Heart left ventricle (tissue), 13 donors: Measurements from ENCODE around the gene SMOC2.

Experiments
- CTCF ChIP-seq, 12 donors: fragments of 200-600 bp; sonication (generic) in 4 of 12; IDR thresholded peaks; one replicate each; pipeline versions ENCODE4 v1.5.0 to v1.8.0; 2018 to 2022; ENCODE audit warnings: antibody characterized with exemption in 12 of 12, mild to moderate bottlenecking in 5 of 12
- POLR2A ChIP-seq, 2 donors: fragments of 450-650 bp; IDR thresholded peaks; one replicate each; pipeline ENCODE4 v1.6.1; 2017; ENCODE audit warnings: antibody characterized with exemption in 2 of 2, mild to moderate bottlenecking in 2 of 2, moderate library complexity in 2 of 2
- donor health status: ischemic (EF 13 %, LVEDD 7.1; RV severe dilation, severe dysfunction).
- donor health status: DM: no; HTN: yes; CAD: no.
- donor health status: DM: no; HTN: no; CAD: no.
- donor health status: ischemic (EF 25% LVEDD 6.9; RV normal size, moderate dysfunction).
- donor health status: ischemic (EF 25% LVEDD 5.7; RV mildly dilated, moderate dysfunction).
- donor health status: ischemic (EF 35%, LVEDD 5.7; RV mildly dilated, moderate dysfunction).
- donor health status: nonischemic (EF 11% LVEDD 7.7; RV severe dilation, severe dysfunction).
- donor health status: DM: yes; HTN: yes; CAD: no.
- donor health status: PGD.
- donor health status: ischemic (EF 29% LVEDD 5.4; RV normal size, mild dysfunction).
- donor health status: nonischemic (EF 23%, LVEDD 6.1; RV moderate dilation, normal function).

- no peak for TF ChIP-seq CTCF (IDR thresholded peaks at IDR 0.05)
- no peak for TF ChIP-seq POLR2A (IDR thresholded peaks at IDR 0.05)
Observed at GRCh38 chr6:168416531-168416930, 24.5 kb upstream of the SMOC2 start.
